B cell (primary cell): ENCODE results near the gene PDK1. TPM values are rescaled to one million over a fixed set of nuclear protein-coding genes. Genes with fewer than 3 reads are reported as not detected.
"Not testable (repeated sequence)": the region's sequence is repeated elsewhere in the genome, so short reads cannot be mapped to it uniquely, and the experiment has no call there.

ENCODE experiments used
- ATAC-seq: fragments of 200-7000 bp; cut with Tn5 transposase; one replicate; pipeline ENCODE4 v1.10.0; 2021; ENCODE audit warnings: low read depth, mild to moderate bottlenecking, moderate number of reproducible peaks, moderate library complexity
- CTCF ChIA-PET: fragments of 350-600 bp; sonication (Branson Sonifier 250); formaldehyde crosslinking; loops from one replicate; lab custom pipeline; 2021; ENCODE audit warnings: antibody characterized with exemption, inconsistent platforms; lab: Charles Lee
- POLR2A ChIA-PET: fragments of 350-600 bp; sonication (Branson Sonifier 250); formaldehyde crosslinking; loops from one replicate; lab custom pipeline; 2021; ENCODE audit warnings: antibody characterized with exemption; lab: Charles Lee
- DNase-seq: peaks from one replicate; pipeline ENCODE4 v3.0.0; 2013
- H2AFZ ChIP-seq: 2 replicates; pipeline ENCODE4 v1.6.1; 2012; ENCODE audit warnings: mild to moderate bottlenecking, low read depth, low read length; ENCODE audit not compliant: insufficient read depth, poor library complexity, severe bottlenecking
- H3K27ac ChIP-seq, 2 donors: 1 replicate in 1 of 2; 2 replicates in 1 of 2; pipeline ENCODE4 v1.5.1; 2012 to 2013; ENCODE audit warnings: low read length in 2 of 2, mild to moderate bottlenecking in 2 of 2, moderate library complexity in 1 of 2
- H3K27me3 ChIP-seq, 4 experiments: fragments of 200-600 bp in 1 of 4; sonication (generic) in 1 of 4; replicated peaks in 1 of 4; 1 replicate in 2 of 4; 2 replicates in 2 of 4; pipeline versions ENCODE4 v1.6.1 to v1.7.0; 2013 to 2016; ENCODE audit warnings: low read length in 3 of 4, mild to moderate bottlenecking in 2 of 4, mixed read lengths in 1 of 4, moderate library complexity in 1 of 4; ENCODE audit not compliant: insufficient read depth in 4 of 4, control insufficient read depth in 3 of 4; ENCODE audit errors: control extremely low read depth in 1 of 4
- H3K36me3 ChIP-seq, 2 experiments: replicated peaks in 1 of 2; 1 replicate in 1 of 2; 2 replicates in 1 of 2; pipeline versions ENCODE4 v1.6.1 to v1.7.1; 2013; ENCODE audit warnings: low read length in 1 of 2; ENCODE audit not compliant: insufficient read depth in 2 of 2, control insufficient read depth in 1 of 2; ENCODE audit errors: control extremely low read depth in 1 of 2, extremely low read depth in 1 of 2
- H3K4me1 ChIP-seq, 2 donors: fragments of 200-600 bp in 1 of 2; sonication (generic) in 1 of 2; 1 replicate in 1 of 2; 2 replicates in 1 of 2; pipeline versions ENCODE4 v1.5.1 to v1.6.1; 2013 to 2017; ENCODE audit warnings: low read length in 2 of 2; ENCODE audit not compliant: control insufficient read depth in 2 of 2, insufficient read depth in 2 of 2
- H3K4me2 ChIP-seq: replicated peaks from 2 replicates; pipeline ENCODE3; 2012; ENCODE audit warnings: mild to moderate bottlenecking, low read depth, low read length; ENCODE audit not compliant: poor library complexity, severe bottlenecking
- H3K4me3 ChIP-seq, 5 experiments: fragments of 200-600 bp in 1 of 5; sonication (generic) in 1 of 5; 1 replicate in 3 of 5; 2 replicates in 2 of 5; pipeline versions ENCODE4 v1.5.1 to v1.7.0; 2011 to 2016; ENCODE audit warnings: low read length in 4 of 5, mild to moderate bottlenecking in 4 of 5, low read depth in 2 of 5, control low read depth in 1 of 5, moderate library complexity in 1 of 5; ENCODE audit not compliant: insufficient read depth in 1 of 5; ENCODE audit errors: control extremely low read depth in 1 of 5, extremely low read depth in 1 of 5
- H3K79me2 ChIP-seq: fragments of 200-600 bp; sonication (generic); one replicate; pipeline ENCODE4 v1.6.0; 2016; ENCODE audit warnings: low read length; ENCODE audit not compliant: control insufficient read depth, insufficient read depth
- H3K9ac ChIP-seq: fragments of 200-600 bp; sonication (generic); 2 replicates; pipeline ENCODE4 v1.6.1; 2017; ENCODE audit warnings: mild to moderate bottlenecking, low read length, moderate library complexity
- H3K9me3 ChIP-seq, 3 donors: one replicate each; pipeline versions ENCODE4 v1.6.1 to v1.7.1; 2013; ENCODE audit warnings: low read length in 2 of 3; ENCODE audit not compliant: control insufficient read depth in 2 of 3, insufficient read depth in 1 of 3; ENCODE audit errors: control extremely low read depth in 1 of 3
- H4K20me1 ChIP-seq: 2 replicates; pipeline ENCODE4 v1.6.0; 2012; ENCODE audit warnings: mild to moderate bottlenecking, low read length; ENCODE audit not compliant: insufficient read depth, control insufficient read depth, poor library complexity, severe bottlenecking
- H3K27ac Mint-ChIP-seq: one replicate; pipeline ENCODE4 v1.8.0; 2021; ENCODE audit warnings: mixed read lengths
- H3K27me3 Mint-ChIP-seq: one replicate; pipeline ENCODE4 v1.8.0; 2021; ENCODE audit warnings: mixed read lengths
- H3K4me1 Mint-ChIP-seq: one replicate; pipeline ENCODE4 v1.8.0; 2021; ENCODE audit warnings: mixed read lengths
- H3K4me3 Mint-ChIP-seq: one replicate; pipeline ENCODE4 v1.8.0; 2021; ENCODE audit warnings: mixed read lengths
- H3K9me3 Mint-ChIP-seq: one replicate; pipeline ENCODE4 v1.8.0; 2022; ENCODE audit warnings: mixed read lengths; ENCODE audit not compliant: insufficient read depth
- EZH2 ChIP-seq: IDR thresholded peaks from 2 replicates; pipeline ENCODE4 v1.6.1; 2012; ENCODE audit warnings: borderline replicate concordance, low read depth, mild to moderate bottlenecking, moderate library complexity, low read length; ENCODE audit not compliant: insufficient read depth, poor library complexity, severe bottlenecking
- WGBS: methylation state at CpG from one replicate; pipeline ENCODE4 v1.1.5; 2013; ENCODE audit warnings: missing lambda C conversion rate; ENCODE audit not compliant: insufficient coverage; 5-methylcytosine and 5-hydroxymethylcytosine counted together
- intact Hi-C: fragments of 100-400 bp; cut with micrococcal nuclease; formaldehyde crosslinking; loops from one replicate; pipeline ENCODE4 v1.10.0; 2022
- polyA plus RNA-seq: library from polyadenylated mRNA; depleted of rRNA; stranded (reverse); fragments of >200 nt; gene quantifications from 2 replicates; pipeline ENCODE4 v1.2.3, GENCODE V29; 2012
- total RNA-seq, 2 donors: library from RNA; stranded (reverse); fragments of 120-200 nt in 1 of 2; gene quantifications; 1 replicate in 1 of 2; 2 replicates in 1 of 2; pipeline versions ENCODE4 v1.2.3 to v1.2.4, GENCODE V29; 2013 to 2022
- TF ChIP-seq, protein P1 (sequence below): fragments of 200-600 bp; IDR thresholded peaks from one replicate; pipeline ENCODE4 v1.8.0; 2022; ENCODE audit warnings: antibody characterized with exemption, mild to moderate bottlenecking

PDK1 gene
- total and polyA plus RNA-seq, 2 donors (not counting 1 experiment from before 2014, with no cell fraction given), result 12.5 to 25.5 TPM

DNA sequence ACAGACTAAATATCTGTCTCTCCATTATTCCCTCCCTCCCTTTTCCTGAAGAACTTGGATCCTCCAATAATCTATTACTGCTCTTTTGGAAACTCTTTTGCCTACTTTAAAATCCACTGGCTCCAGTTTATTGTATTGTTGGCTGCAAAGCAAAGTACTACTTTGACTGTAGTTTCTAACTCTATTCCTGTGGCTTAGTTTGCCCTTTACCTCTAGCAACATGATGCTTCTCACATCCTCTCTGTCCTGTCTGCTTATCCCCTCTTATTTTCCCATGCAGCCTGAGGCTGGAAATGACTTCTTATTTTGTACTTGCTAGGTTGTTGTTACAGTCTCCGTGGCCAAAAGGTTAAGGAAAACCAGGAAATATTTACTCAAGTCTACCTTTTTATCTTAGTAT, 26.8 kb downstream of the PDK1 start:
- no peak overlapping the region for H3K27ac ChIP-seq
- TF ChIP-seq EZH2, result no peak
- TF ChIP-seq, protein P1, sequence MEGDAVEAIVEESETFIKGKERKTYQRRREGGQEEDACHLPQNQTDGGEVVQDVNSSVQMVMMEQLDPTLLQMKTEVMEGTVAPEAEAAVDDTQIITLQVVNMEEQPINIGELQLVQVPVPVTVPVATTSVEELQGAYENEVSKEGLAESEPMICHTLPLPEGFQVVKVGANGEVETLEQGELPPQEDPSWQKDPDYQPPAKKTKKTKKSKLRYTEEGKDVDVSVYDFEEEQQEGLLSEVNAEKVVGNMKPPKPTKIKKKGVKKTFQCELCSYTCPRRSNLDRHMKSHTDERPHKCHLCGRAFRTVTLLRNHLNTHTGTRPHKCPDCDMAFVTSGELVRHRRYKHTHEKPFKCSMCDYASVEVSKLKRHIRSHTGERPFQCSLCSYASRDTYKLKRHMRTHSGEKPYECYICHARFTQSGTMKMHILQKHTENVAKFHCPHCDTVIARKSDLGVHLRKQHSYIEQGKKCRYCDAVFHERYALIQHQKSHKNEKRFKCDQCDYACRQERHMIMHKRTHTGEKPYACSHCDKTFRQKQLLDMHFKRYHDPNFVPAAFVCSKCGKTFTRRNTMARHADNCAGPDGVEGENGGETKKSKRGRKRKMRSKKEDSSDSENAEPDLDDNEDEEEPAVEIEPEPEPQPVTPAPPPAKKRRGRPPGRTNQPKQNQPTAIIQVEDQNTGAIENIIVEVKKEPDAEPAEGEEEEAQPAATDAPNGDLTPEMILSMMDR, result no peak
- H3K9me3 ChIP-seq, result peaks cover 4 to 13% (median 5%) of the 10 kb centered on the region in 3 donors
- no peaks in the 10 kb centered on the region for H3K27me3 ChIP-seq
- Mint-ChIP-seq H3K27me3 (no peaks in the 10 kb centered on the region), H3K4me3 (no peak overlapping the region), H3K4me1 (peaks cover 6% of the 10 kb centered on the region), H3K27ac (no peak overlapping the region), H3K9me3 (peaks cover 7% of the 10 kb centered on the region)
- intact Hi-C loops, result no loop called here
- ChIA-PET POLR2A (no interaction called here), CTCF (interaction anchor here (0.8 kb wide), 1 partner anchor 130 kb away, joined by 3 read pairs; no protein-coding TSS in a partner anchor)
- no CpG with 5 or more reads among the region's 1 CpG for WGBS
- H4K20me1 ChIP-seq, result peaks cover 7% of the 10 kb centered on the region
- peaks cover 17% of the 10 kb centered on the region for H3K79me2 ChIP-seq
- H3K4me3 ChIP-seq, result no peak overlapping the region
- H3K4me2 ChIP-seq, result no peak overlapping the region
- H2AFZ ChIP-seq, result no peak overlapping the region
- H3K36me3 ChIP-seq, result peaks cover 11 to 56% of the 10 kb centered on the region in 2 experiments
- DNase-seq, result no peak
- H3K9ac ChIP-seq, result no peak overlapping the region
- H3K4me1 ChIP-seq, result peaks cover 0 to 5% of the 10 kb centered on the region in 2 donors
- no peak for ATAC-seq

DNA sequence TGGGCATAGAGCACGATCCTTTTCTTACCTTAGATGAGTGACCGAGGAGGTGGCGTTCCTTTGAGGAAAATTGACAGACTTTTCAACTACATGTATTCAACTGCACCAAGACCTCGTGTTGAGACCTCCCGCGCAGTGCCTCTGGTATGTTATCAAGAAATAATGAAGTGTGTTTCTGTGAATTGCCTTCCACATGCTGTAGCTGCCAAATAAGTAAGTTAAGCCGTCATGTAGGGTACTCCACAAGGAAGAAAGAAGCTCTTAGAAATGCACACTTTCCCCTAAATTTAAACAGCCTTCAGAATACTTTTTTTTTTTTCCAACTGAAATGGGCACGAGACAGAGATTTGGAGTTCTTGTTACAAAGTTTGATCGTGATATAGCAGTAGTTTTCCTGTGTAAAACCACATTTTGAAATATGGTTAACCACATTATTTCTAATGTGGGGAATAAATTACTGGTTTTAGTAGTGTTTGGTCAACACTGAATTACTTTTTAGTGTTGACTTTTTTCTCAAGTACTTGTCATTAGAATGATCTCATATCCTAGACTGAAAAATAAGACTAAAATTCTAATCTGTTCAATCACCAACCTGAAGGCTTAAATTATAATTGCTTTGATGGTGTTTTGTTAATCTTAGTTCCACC, 30.5 kb downstream of the PDK1 start:
- H3K4me1 ChIP-seq, result peaks cover 0 to 5% of the 10 kb centered on the region in 2 donors
- no peak overlapping the region for H3K4me2 ChIP-seq
- no peaks in the 10 kb centered on the region for H3K27me3 Mint-ChIP-seq
- POLR2A ChIA-PET, result no interaction called here
- no peak overlapping the region for H3K27ac ChIP-seq
- H3K9me3 Mint-ChIP-seq, result no peaks in the 10 kb centered on the region
- intact Hi-C loops, result no loop called here
- peaks cover 4 to 57% of the 10 kb centered on the region in 2 experiments for H3K36me3 ChIP-seq
- H3K27ac Mint-ChIP-seq, result no peak overlapping the region
- no peaks in the 10 kb centered on the region for H4K20me1 ChIP-seq
- H3K27me3 ChIP-seq, result no peaks in the 10 kb centered on the region
- no peak for DNase-seq
- WGBS, result no CpG with 5 or more reads among the region's 9 CpGs
- CTCF ChIA-PET, result no interaction called here
- peaks cover 8% of the 10 kb centered on the region for H3K79me2 ChIP-seq
- H3K9ac ChIP-seq, result no peak overlapping the region
- H3K4me1 Mint-ChIP-seq, result peaks cover 6% of the 10 kb centered on the region
- H2AFZ ChIP-seq, result no peak overlapping the region
- ATAC-seq, result no peak
- H3K4me3 ChIP-seq, result no peak overlapping the region
- peaks cover 0 to 5% (median 0%) of the 10 kb centered on the region in 3 donors for H3K9me3 ChIP-seq
- no peak overlapping the region for H3K4me3 Mint-ChIP-seq
- TF ChIP-seq, protein P1, result no peak
- no peak for TF ChIP-seq EZH2

DNA sequence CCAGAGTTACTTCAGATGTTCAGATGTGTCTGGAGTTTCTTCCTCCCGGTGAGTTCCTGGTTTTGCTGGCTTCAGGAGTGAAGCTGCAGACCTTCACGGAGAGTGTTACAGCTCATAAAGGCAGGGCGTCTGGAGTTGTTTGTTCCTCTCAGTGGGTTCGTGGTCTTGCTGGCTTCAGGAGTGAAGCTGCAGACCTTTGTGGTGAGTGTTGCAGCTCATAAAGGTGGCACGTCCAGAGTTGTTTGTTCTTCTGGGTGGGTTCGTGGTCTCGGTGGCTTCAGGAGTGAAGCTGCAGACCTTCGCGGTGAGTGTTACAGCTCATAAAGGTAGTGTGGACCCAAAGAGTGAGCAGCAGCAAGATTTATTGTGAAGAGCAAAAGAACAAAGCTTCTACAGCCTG, 31.3 kb downstream of the PDK1 start:
- POLR2A ChIA-PET, H3K79me2 ChIP-seq, H3K9ac ChIP-seq, H3K27ac Mint-ChIP-seq, H3K27ac ChIP-seq, H3K4me1 ChIP-seq, intact Hi-C loops, H3K4me2 ChIP-seq, H2AFZ ChIP-seq, H3K4me3 ChIP-seq, ATAC-seq, H3K4me3 Mint-ChIP-seq, H3K27me3 Mint-ChIP-seq, H3K27me3 ChIP-seq, H3K9me3 Mint-ChIP-seq, CTCF ChIA-PET, H3K9me3 ChIP-seq, DNase-seq, H3K4me1 Mint-ChIP-seq, H4K20me1 ChIP-seq: not testable (repeated sequence)
- peaks cover 4 to 56% of the 10 kb centered on the region in 2 experiments for H3K36me3 ChIP-seq
- 85% methylated on average over 9 of the region's 9 CpGs for WGBS
